ENCODE measurements around the gene FBRS. TPM values are rescaled to one million over a fixed set of nuclear protein-coding genes. Genes with fewer than 3 reads are reported as not detected.
A peak's percentile ranks its signal among the peaks of the same experiment; 100 is the strongest.
"Not testable (repeated sequence)": the region's sequence is repeated elsewhere in the genome, so short reads cannot be mapped to it uniquely, and the experiment has no call there.

Gene FBRS
- total RNA-seq, 2 donors from 2014 or later: 16.5 to 26.3 TPM

DNA sequence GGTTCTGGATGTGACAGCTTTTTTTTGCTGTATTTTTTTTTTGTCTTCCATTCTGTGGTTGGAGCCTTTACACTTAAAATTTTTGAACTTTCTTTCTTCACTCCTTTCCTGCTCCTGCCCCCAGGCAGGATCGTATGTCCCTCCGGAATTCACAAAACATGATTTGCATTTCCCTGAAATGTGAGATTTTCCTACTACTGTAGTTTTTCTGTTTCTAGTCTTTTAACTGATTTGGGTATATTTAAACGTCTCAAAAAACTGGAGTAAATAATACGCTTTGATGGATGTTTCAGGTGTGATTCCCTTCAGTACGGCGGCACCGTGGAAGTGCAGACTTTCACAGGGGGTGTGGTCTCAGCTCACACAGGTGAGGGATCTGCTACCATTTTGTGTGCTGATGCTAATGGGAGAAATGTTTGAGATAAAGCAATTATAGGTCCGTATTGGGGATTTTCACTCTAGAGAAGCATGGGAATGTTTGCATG, 41.4 kb downstream of the FBRS start:
- Histone ChIP-seq H3K27ac (peak overlapping the region; percentile 100), H3K4me3 (peak overlapping the region; percentile 98 to 99), H3K9me3 (no peaks in the 10 kb centered on the region), H3K4me1 (peaks cover 0 to 27% of the 10 kb centered on the region in 2 donors), H3K36me3 (peaks cover 42% of the 10 kb centered on the region), H3K27me3 (no peaks in the 10 kb centered on the region)
- TF ChIP-seq, protein P1, sequence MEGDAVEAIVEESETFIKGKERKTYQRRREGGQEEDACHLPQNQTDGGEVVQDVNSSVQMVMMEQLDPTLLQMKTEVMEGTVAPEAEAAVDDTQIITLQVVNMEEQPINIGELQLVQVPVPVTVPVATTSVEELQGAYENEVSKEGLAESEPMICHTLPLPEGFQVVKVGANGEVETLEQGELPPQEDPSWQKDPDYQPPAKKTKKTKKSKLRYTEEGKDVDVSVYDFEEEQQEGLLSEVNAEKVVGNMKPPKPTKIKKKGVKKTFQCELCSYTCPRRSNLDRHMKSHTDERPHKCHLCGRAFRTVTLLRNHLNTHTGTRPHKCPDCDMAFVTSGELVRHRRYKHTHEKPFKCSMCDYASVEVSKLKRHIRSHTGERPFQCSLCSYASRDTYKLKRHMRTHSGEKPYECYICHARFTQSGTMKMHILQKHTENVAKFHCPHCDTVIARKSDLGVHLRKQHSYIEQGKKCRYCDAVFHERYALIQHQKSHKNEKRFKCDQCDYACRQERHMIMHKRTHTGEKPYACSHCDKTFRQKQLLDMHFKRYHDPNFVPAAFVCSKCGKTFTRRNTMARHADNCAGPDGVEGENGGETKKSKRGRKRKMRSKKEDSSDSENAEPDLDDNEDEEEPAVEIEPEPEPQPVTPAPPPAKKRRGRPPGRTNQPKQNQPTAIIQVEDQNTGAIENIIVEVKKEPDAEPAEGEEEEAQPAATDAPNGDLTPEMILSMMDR (IDR thresholded peaks at IDR 0.05): no peak
- DNase-seq (ENCODE audit: low spot score): no peak

DNA sequence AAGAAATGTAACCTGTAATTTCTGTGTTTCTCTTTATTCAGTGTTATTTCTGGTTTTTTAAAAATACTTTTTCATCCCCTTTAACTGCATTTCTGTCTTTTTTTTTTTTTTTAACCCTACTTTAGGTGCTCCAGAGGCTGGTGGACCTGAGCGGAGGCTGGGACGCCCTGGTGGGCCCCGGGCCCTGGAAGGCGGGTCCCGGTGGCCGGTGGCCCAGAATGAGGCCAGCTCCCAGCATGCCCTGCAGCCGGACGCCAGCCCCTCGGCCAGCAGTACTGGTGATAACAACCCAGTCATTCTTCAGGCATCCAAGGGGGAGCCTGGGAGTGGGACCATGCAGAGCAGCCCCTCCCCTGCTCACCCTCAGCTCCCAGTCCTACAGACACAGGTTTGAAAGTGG, 42.3 kb downstream of the FBRS start:
- TF ChIP-seq, protein P1 (IDR thresholded peaks at IDR 0.05): no peak
- Histone ChIP-seq H3K4me3 (no peak overlapping the region), H3K4me1 (peaks cover 0 to 27% of the 10 kb centered on the region in 2 donors), H3K9me3 (no peaks in the 10 kb centered on the region), H3K27ac (peak overlapping the region in 1 of 2 donors; percentile 28), H3K36me3 (peaks cover 51% of the 10 kb centered on the region), H3K27me3 (no peaks in the 10 kb centered on the region)
- DNase-seq (ENCODE audit: low spot score): no peak

DNA sequence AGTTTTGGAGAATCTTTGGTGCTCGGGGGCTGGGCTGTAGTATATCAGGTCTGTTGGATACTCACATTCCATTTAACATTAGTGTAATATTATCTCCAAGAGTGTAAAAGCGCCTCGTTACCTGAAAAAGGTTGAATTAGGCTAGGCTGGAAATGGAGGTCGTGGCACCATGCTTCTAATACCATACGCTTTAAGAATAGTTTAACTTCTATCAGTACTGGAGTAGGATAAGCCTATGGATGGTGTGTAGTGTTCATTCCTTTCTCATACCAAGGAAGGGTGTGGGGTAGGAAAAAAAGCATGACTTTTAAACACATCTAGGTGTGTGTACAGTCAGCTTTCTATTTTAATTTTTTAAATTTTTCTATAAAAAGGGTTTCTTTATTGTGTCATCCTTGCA, 42.7 kb downstream of the FBRS start:
- Histone ChIP-seq H3K9me3 (no peaks in the 10 kb centered on the region), H3K27ac (peak overlapping the region in 1 of 2 donors; percentile 28), H3K4me3 (no peak overlapping the region), H3K27me3 (no peaks in the 10 kb centered on the region), H3K4me1 (peaks cover 0 to 27% of the 10 kb centered on the region in 2 donors), H3K36me3 (peaks cover 55% of the 10 kb centered on the region)
- TF ChIP-seq, protein P1 (IDR thresholded peaks at IDR 0.05): no peak
- no peak for DNase-seq (ENCODE audit: low spot score)

DNA sequence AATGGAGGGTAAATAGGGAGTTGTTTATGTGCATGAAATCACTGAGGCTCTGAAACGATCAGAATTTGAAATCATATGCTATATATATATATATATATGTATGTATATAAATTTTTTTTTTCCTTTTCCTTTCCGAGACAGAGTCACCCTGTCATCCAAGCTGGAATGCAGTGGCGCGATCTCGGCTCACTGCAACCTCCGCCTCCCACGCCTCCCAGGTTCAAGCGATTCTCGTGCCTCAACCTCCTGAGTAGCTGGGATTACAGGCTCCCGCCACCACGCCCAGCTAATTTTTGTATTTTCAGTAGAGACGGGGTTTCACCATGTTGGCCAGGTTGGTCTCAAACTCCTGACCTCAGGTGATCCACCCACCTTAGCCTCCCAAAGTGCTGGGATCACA, 44.8 kb downstream of the FBRS start:
- not testable (repeated sequence) for DNase-seq (ENCODE audit: low spot score); H3K4me3 ChIP-seq; H3K27me3 ChIP-seq; H3K9me3 ChIP-seq; H3K27ac ChIP-seq
- H3K36me3 ChIP-seq: peaks cover 76% of the 10 kb centered on the region
- H3K4me1 ChIP-seq: peaks cover 0 to 22% of the 10 kb centered on the region in 2 donors

DNA sequence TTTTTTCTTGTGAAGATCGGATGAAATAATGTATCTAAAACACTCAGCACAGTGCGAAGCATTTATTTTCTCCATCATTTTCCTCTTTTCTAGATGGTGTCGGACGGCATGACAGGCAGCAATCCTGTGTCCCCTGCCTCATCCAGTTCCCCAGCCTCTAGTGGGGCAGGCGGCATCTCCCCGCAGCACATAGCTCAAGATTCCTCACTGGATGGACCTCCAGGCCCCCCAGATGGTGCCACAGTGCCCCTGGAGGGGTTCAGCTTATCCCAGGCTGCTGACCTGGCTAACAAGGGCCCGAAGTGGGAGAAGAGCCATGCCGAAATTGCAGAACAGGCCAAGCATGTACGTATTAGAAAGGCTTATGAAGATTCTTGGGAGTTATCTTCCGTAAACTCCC, 45.7 kb downstream of the FBRS start:
- TF ChIP-seq, protein P1 (IDR thresholded peaks at IDR 0.05): no peak
- H3K4me3 ChIP-seq: no peak overlapping the region
- no peak for DNase-seq (ENCODE audit: low spot score)
- H3K27ac ChIP-seq: no peak overlapping the region
- H3K4me1 ChIP-seq: peaks cover 0 to 22% of the 10 kb centered on the region in 2 donors
- peaks cover 85% of the 10 kb centered on the region for H3K36me3 ChIP-seq
- H3K27me3 ChIP-seq: no peaks in the 10 kb centered on the region
- no peaks in the 10 kb centered on the region for H3K9me3 ChIP-seq

DNA sequence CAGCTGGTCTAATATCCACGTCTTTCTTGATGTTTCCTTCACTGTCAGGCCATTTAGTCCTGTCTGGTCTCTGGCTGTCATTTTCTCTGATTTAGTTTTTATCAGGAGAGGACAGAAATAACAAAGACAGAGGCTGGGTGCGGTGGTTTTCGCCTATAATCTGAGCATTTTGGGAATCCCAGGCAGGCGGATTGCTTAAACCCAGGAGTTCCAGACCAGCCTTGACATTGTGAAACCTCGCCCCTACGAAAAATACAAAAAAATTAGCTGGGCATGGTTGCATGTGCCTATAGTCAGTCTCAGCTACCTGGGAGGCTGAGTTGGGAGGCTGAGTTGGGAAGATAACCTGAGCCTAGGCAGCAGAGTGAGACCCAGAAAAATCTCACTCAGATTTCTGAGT, 47.8 kb downstream of the FBRS start:
- Histone ChIP-seq H3K9me3 (no peaks in the 10 kb centered on the region), H3K27ac (no peak overlapping the region), H3K4me1 (peaks cover 0 to 3% of the 10 kb centered on the region in 2 donors), H3K4me3 (no peak overlapping the region), H3K36me3 (peaks cover 98% of the 10 kb centered on the region), H3K27me3 (no peaks in the 10 kb centered on the region)
- TF ChIP-seq, protein P1 (IDR thresholded peaks at IDR 0.05): no peak
- DNase-seq (ENCODE audit: low spot score): no peak
